Measurements from ENCODE around the gene TRIM23. TPM values are rescaled to one million over a fixed set of nuclear protein-coding genes. Genes with fewer than 3 reads are reported as not detected.

Gene TRIM23
- total RNA-seq, 2 experiments from 2014 or later, result 6.8 to 7.0 TPM

DNA sequence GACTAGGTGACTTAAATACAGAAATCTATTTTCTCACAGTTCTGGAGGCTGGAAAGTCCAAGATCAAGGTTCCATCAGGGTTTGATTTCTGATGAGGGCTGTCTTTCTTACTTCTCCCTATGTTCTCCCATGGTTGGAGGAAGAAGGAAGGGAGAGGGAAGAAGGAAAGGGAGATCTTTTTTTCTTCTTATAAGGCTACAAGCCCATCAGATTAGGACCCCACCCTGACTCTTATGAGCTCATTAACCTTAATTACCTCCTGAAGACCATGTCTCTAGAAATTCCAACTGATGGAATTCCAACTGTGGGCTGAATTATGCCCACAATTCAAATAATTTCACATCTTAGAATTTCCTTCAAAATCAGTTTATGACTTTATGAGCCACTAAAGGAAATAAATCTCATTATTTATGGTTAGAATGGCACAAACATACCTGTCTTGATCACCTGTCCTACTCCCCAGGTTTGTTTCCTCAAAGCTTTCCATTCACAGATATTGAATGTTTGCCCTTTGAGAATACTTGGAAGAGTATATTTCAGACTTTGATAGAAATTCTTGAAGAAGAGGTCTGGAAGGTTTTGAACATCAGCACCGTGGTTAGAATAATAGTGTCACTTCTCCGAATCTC is 53.4 kb downstream of the TRIM23 start:
- H3K9me3 Mint-ChIP-seq, result no peaks in the 10 kb centered on the region
- H3K4me1 Mint-ChIP-seq (ENCODE audit: low read depth), result peaks cover 42% of the 10 kb centered on the region
- H3K27ac Mint-ChIP-seq, result no peak overlapping the region
- CTCF ChIA-PET, result interaction anchor here (1.1 kb wide), 1 partner anchor 11 kb away, joined by 3 read pairs; no protein-coding TSS in a partner anchor
- H3K36me3 Mint-ChIP-seq (ENCODE audit: low read depth), result peaks cover 29% of the 10 kb centered on the region
- no peak overlapping the region for H3K4me3 Mint-ChIP-seq
- DNase-seq (no peak), ATAC-seq (no peak)
- TF ChIP-seq CTCF (IDR thresholded peaks at IDR 0.05), result no peak
- POLR2A ChIA-PET, result interaction anchor here (1.4 to 2.2 kb wide), 3 partner anchors 8 to 11 kb away, joined by 3 to 16 read pairs (median 5); partner anchors contain the start of genes CENPK and PPWD1
- no peaks in the 10 kb centered on the region for H3K27me3 Mint-ChIP-seq
- intact Hi-C loops (cut with micrococcal nuclease), result no loop called here

DNA sequence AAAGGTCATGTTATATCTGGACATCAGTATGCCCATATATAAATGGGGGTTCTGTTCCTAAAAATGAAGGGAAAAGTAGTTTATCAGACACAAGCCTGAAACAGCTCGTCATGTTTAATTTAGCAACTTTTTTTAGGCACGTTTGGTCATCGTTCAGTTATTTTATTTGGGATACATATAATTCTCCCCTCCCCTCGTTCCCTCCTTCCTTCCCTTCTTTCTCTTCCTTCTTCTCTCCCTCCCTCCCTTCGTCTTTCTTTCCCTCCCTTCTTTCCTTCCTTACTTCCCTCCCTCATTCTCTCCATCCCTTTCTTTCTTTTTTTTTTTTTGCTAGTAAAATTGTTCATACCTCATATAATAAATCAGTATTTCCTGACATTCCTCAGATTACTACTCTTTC is 57.6 kb downstream of the TRIM23 start:
- TF ChIP-seq CTCF (IDR thresholded peaks at IDR 0.05), result no peak
- CTCF ChIA-PET, result no interaction called here
- Mint-ChIP-seq H3K27me3 (no peaks in the 10 kb centered on the region), H3K36me3 (ENCODE audit: low read depth) (peaks cover 13% of the 10 kb centered on the region), H3K4me3 (no peak overlapping the region), H3K27ac (peak overlapping the region; percentile 58), H3K9me3 (no peaks in the 10 kb centered on the region), H3K4me1 (ENCODE audit: low read depth) (peaks cover 43% of the 10 kb centered on the region)
- no peak for DNase-seq
- POLR2A ChIA-PET, result no interaction called here
- ATAC-seq, result no peak
- intact Hi-C loops (cut with micrococcal nuclease), result no loop called here

DNA sequence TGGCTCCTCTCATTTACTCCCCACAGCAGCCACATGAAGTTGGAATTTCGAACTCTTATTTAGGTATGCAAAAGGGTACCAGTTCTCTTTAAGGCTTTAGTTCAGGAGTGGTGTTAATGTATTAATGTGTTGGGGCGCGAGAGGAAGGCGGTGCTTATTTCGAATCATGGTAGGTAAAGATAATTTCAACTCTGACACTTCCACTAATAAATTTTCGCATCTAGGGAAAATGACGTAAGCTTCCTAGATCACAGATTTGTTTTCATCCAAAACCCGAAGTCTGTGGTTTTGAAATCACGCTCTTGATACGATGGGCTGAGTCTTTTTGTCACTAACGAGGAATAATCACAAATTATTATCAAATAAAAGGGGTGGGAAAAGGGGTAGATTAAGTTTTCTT is 60.4 kb downstream of the TRIM23 start:
- CTCF ChIA-PET, result no interaction called here
- Mint-ChIP-seq H3K4me1 (ENCODE audit: low read depth) (peaks cover 44% of the 10 kb centered on the region), H3K36me3 (ENCODE audit: low read depth) (peaks cover 28% of the 10 kb centered on the region), H3K9me3 (no peaks in the 10 kb centered on the region), H3K27ac (peak overlapping the region; percentile 98), H3K4me3 (peak overlapping the region; percentile 94), H3K27me3 (no peaks in the 10 kb centered on the region)
- no peak for ATAC-seq
- TF ChIP-seq CTCF (IDR thresholded peaks at IDR 0.05), result no peak
- POLR2A ChIA-PET, result interaction anchor here (1.2 to 2.7 kb wide), 8 partner anchors 8 to 461 kb away, joined by 4 to 22 read pairs (median 6); partner anchors contain the start of genes SHLD3, TRAPPC13 and TRIM23
- intact Hi-C loops (cut with micrococcal nuclease), result loop anchor here (5.0 kb wide), 1 partner anchor 59 kb away; the partner anchor contains the start of gene TRIM23
- DNase-seq, result no peak

DNA sequence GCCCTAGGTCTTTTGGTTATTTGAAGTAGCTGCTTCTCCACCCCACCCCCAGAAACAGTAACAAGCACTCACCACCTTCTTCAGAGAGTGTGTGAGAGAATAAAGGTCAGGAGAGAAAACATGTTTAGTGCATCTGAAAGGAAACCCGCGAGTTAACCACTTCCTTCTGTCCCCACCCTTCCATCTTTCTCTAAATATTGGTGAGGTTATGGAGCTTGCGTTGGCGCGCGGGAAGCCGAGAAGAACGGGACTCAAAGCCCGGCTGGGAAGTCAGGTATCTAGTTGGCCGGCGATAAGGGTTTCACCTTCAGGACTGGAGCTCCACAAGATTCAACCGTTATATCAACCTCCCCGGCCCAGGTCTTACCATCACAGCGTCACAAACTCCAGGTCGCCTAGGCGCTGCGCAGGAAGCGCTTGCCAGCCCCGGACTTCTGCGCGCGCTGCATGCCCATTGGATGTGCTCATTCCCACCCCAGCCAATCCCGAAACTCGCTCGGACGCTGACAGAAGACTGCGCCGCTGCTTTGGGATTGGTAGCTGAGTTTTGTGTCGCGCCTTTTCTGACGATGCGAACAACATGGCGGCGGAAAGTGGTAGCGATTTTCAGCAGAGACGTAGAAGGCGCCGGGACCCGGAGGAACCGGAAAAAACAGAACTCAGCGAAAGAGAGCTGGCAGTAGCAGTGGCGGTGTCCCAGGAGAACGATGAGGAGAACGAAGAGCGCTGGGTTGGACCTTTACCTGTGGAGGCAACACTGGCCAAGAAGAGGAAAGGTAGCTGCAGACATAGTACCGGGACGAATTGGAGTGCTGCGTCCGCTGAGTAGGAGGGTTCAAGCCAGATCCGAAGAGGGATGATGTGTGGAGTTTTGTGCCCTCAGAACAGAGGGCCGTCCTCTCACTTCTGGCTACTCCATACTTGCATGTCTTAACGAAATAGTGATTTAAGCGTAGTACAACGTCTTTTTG is 61.1 kb downstream of the TRIM23 start, which contains the start of the genes CENPK and PPWD1:
TSS of gene CENPK (minus strand) at position 438 of the 971 bp plus-strand sequence. CDS start 8,261 bp downstream, outside the sequence.
TSS of gene PPWD1 (plus strand) at position 566 of the 971 bp plus-strand sequence. CDS start at position 581, 15 bp downstream.
- H3K4me1 Mint-ChIP-seq (ENCODE audit: low read depth), result peaks cover 40% of the 10 kb centered on the region
- no peaks in the 10 kb centered on the region for H3K27me3 Mint-ChIP-seq
- POLR2A ChIA-PET, result interaction anchor here (0.5 to 2.7 kb wide), 20 partner anchors 9 to 794 kb away, joined by 3 to 22 read pairs (median 4); partner anchors contain the start of genes CWC27, SHLD3, SREK1IP1 and TRAPPC13
- intact Hi-C loops (cut with micrococcal nuclease), result loop anchor here (5.0 kb wide), 1 partner anchor 59 kb away; the partner anchor contains the start of gene TRIM23
- CTCF ChIA-PET, result interaction anchor here (0.7 to 1.4 kb wide), 4 partner anchors 13 to 80 kb away, joined by 3 to 4 read pairs (median 3); no protein-coding TSS in a partner anchor
- peak within 1 kb of the TSS; percentile 98 for H3K27ac Mint-ChIP-seq
- peaks cover 33% of the 10 kb centered on the region for H3K36me3 Mint-ChIP-seq (ENCODE audit: low read depth)
- no peaks in the 10 kb centered on the region for H3K9me3 Mint-ChIP-seq
- no peak for TF ChIP-seq CTCF (IDR thresholded peaks at IDR 0.05)
- peak within 1 kb of the TSS; percentile 94 for H3K4me3 Mint-ChIP-seq
- ATAC-seq (peak; percentile 99), DNase-seq (peak; percentile 98)

Measured in activated CD8-positive, alpha-beta T cell treated with anti-CD3 and anti-CD28 coated beads for 36 hours (primary cell).